ENCODE data around the gene ORM1.
"Not testable (repeated sequence)": the region's sequence is repeated elsewhere in the genome, so short reads cannot be mapped to it uniquely, and the experiment has no call there.

- TF ChIP-seq POLR2A (IDR thresholded peaks at IDR 0.05; ENCODE audit: low read depth, low read length); CTCF (IDR thresholded peaks at IDR 0.05; ENCODE audit: extremely low read depth in 1 of 2, insufficient read depth in 1 of 2, low read depth in 1 of 2, low read length in 2 of 2); EZH2 (IDR thresholded peaks at IDR 0.05; ENCODE audit: borderline replicate concordance, low read depth, low read length, severe bottlenecking); MAX (IDR thresholded peaks at IDR 0.05; ENCODE audit: insufficient read depth, insufficient read length); MYC (IDR thresholded peaks at IDR 0.05; ENCODE audit: low read depth, low read length); POLR2AphosphoS5 (IDR thresholded peaks at IDR 0.05; ENCODE audit: insufficient read depth, low read depth, low read length): not testable (repeated sequence)
Measured at GRCh38 chr9:114331229-114332195, 8.6 kb downstream of the ORM1 start.
